K562 (cell line): ENCODE measurements around the gene YBEY. TPM values are rescaled to one million over a fixed set of nuclear protein-coding genes. Genes with fewer than 3 reads are reported as not detected.

Experiments used
- ATF7 ChIP-seq: fragments of 450-650 bp; IDR thresholded peaks from 2 replicates; pipeline ENCODE4 v1.7.1; 2014; ENCODE audit warnings: mild to moderate bottlenecking, moderate library complexity
- CLOCK ChIP-seq: fragments of 250-450 bp; sonication (Bioruptor Pico); IDR thresholded peaks from 2 replicates; pipeline ENCODE4 v1.4.0; 2020; ENCODE audit warnings: mild to moderate bottlenecking, moderate library complexity, borderline replicate concordance
- E4F1 ChIP-seq: fragments of 250-450 bp; sonication (Bioruptor Pico); IDR thresholded peaks from 2 replicates; pipeline ENCODE4 v1.5.0; 2021; ENCODE audit warnings: mild to moderate bottlenecking, borderline replicate concordance
- ETV5 ChIP-seq: sonication (generic); formaldehyde crosslinking; IDR thresholded peaks from 2 replicates; pipeline ENCODE4 v1.4.0; 2020; ENCODE audit warnings: low read depth, mild to moderate bottlenecking, missing genetic modification reagents
- IRF9 ChIP-seq: fragments of 450-650 bp; IDR thresholded peaks from 2 replicates; pipeline ENCODE4 v1.6.1; 2016; ENCODE audit warnings: missing biosample characterization, missing genetic modification characterization
- KLF1 ChIP-seq: fragments of 450-650 bp; IDR thresholded peaks from 2 replicates; pipeline ENCODE4 v1.6.1; 2016; ENCODE audit warnings: missing genetic modification characterization, missing compliant biosample characterization
- MBD2 ChIP-seq: sonication (generic); IDR thresholded peaks from 2 replicates; pipeline ENCODE4 v1.6.1; 2016; ENCODE audit warnings: low read depth, borderline replicate concordance
- MEF2A ChIP-seq: IDR thresholded peaks from 2 replicates; pipeline ENCODE4 v1.6.1; 2011; ENCODE audit warnings: low read depth, mild to moderate bottlenecking, low read length, moderate library complexity; ENCODE audit not compliant: control insufficient read depth
- NR2C2 ChIP-seq, 2 experiments: fragments of 200-800 bp in 1 of 2; sonication (Bioruptor generic) in 1 of 2; sonication (generic) in 1 of 2; formaldehyde crosslinking in 1 of 2; IDR thresholded peaks; 2 replicates each; pipeline versions ENCODE4 v1.6.1 to v1.8.0; 2016 to 2022; ENCODE audit warnings: mild to moderate bottlenecking in 1 of 2, missing compliant biosample characterization in 1 of 2, missing genetic modification characterization in 1 of 2, missing genetic modification reagents in 1 of 2
- NR3C1 ChIP-seq: sonication (generic); formaldehyde crosslinking; IDR thresholded peaks from 2 replicates; pipeline ENCODE4 v1.8.1; 2022; ENCODE audit warnings: missing genetic modification reagents
- PTBP1 ChIP-seq: fragments of 200-400 bp; formaldehyde crosslinking; IDR thresholded peaks from 2 replicates; pipeline ENCODE4 v1.6.1; 2017; ENCODE audit warnings: low read depth, low read length
- SNRNP70 ChIP-seq: fragments of 200-400 bp; formaldehyde crosslinking; optimal IDR thresholded peaks from 2 replicates; pipeline ENCODE3; 2017; ENCODE audit warnings: low read depth, low read length
- SREBF2 ChIP-seq: sonication (generic); formaldehyde crosslinking; IDR thresholded peaks from 2 replicates; pipeline ENCODE4 v1.4.0; 2020; ENCODE audit warnings: mild to moderate bottlenecking, missing genetic modification reagents
- TAF9B ChIP-seq: fragments of 450-650 bp; IDR thresholded peaks from 2 replicates; pipeline ENCODE4 v1.6.1; 2018; ENCODE audit warnings: mild to moderate bottlenecking; ENCODE audit not compliant: partially characterized antibody
- TBL1XR1 ChIP-seq, 2 experiments: IDR thresholded peaks; 2 replicates each; pipeline ENCODE4 v1.6.1; 2012; ENCODE audit warnings: improper control_type of control experiment in 2 of 2, low read length in 2 of 2, mild to moderate bottlenecking in 1 of 2
- U2AF2 ChIP-seq: fragments of 200-400 bp; formaldehyde crosslinking; optimal IDR thresholded peaks from 2 replicates; pipeline ENCODE3; 2017; ENCODE audit warnings: low read depth, mild to moderate bottlenecking, low read length
- ZNF253 ChIP-seq: fragments of 250-450 bp; sonication (Bioruptor Pico); conservative IDR thresholded peaks from 2 replicates; pipeline ENCODE4 v1.6.1; 2021; ENCODE audit warnings: mild to moderate bottlenecking
- ZNF75A ChIP-seq: fragments of 450-650 bp; formaldehyde crosslinking; IDR thresholded peaks from 2 replicates; pipeline ENCODE4 v1.4.0; 2020; ENCODE audit warnings: mild to moderate bottlenecking
- ZNF77 ChIP-seq: fragments of 250-450 bp; sonication (Bioruptor Pico); IDR thresholded peaks from 2 replicates; pipeline ENCODE4 v1.5.0; 2020
- polyA plus RNA-seq, 8 experiments: library from polyadenylated mRNA; depleted of rRNA in 4 of 8; stranded (reverse) in 5 of 8; unstranded in 3 of 8; fragments of >200 nt; fragmentation: Nextera tagmentation in 2 of 8; fragmentation: Illumina TruSeq in 1 of 8; extraction: Ambion mirVana in 2 of 8; extraction: Trizol in 1 of 8; gene quantifications; 2 replicates each; pipeline versions ENCODE4 v1.2.1 to v1.2.3, GENCODE V29; 2011 to 2014; ENCODE audit warnings: inconsistent platforms in 1 of 8, missing spikeins in 1 of 8
- total RNA-seq, 7 experiments: library from RNA; depleted of rRNA in 6 of 7; stranded (reverse); fragments of >200 nt in 6 of 7; fragmentation: Illumina TruSeq in 2 of 7; extraction: Trizol in 2 of 7; gene quantifications; 2 replicates each; pipeline versions ENCODE4 v1.2.1 to v1.2.3, GENCODE V29; 2011 to 2021; ENCODE audit warnings: low replicate concordance in 1 of 7

The YBEY gene
- total and polyA plus RNA-seq, 9 of the 15 experiments (the other 6 are each of a cell fraction or from before 2014, with no cell fraction given): 6.4 to 28.0 (median 12.4) TPM

- TF ChIP-seq U2AF2: no peak
- peak in 1 of 2 experiments; percentile 16; a peak in 1 of 4 replicates for TF ChIP-seq TBL1XR1 (IDR thresholded peaks at IDR 0.05; ENCODE audit: low read length in 2 of 2)
- TF ChIP-seq NR3C1 (CRISPR knock-in tag): no peak
- TF ChIP-seq TAF9B: no peak
- TF ChIP-seq ETV5 (CRISPR knock-in tag): 0 out of 2 replicates have a peak, but pooled peaks have one; percentile 18
- no peak for TF ChIP-seq ZNF253 (CRISPR knock-in tag)
- no peak for TF ChIP-seq NR2C2 (CRISPR knock-in tag; IDR thresholded peaks at IDR 0.05)
- TF ChIP-seq NR2C2 (tag; IDR thresholded peaks at IDR 0.05): no peak
- TF ChIP-seq MBD2: no peak
- no peak for TF ChIP-seq SREBF2 (CRISPR knock-in tag)
- TF ChIP-seq ZNF77 (CRISPR knock-in tag): no peak
- no peak for TF ChIP-seq E4F1 (CRISPR knock-in tag)
- TF ChIP-seq PTBP1: no peak
- no peak for TF ChIP-seq SNRNP70
- no peak for TF ChIP-seq MEF2A
- TF ChIP-seq IRF9 (tag): no peak
- TF ChIP-seq CLOCK: no peak
- TF ChIP-seq KLF1 (tag): no peak
- no peak; the same call in none of the 2 replicates for TF ChIP-seq ATF7
- no peak for TF ChIP-seq ZNF75A
Observed at GRCh38 chr21:46325073-46325912, 39.2 kb downstream of the YBEY start (continued).
